ENCODE measurements around the gene GPR160.

The GPR160 gene

DNA sequence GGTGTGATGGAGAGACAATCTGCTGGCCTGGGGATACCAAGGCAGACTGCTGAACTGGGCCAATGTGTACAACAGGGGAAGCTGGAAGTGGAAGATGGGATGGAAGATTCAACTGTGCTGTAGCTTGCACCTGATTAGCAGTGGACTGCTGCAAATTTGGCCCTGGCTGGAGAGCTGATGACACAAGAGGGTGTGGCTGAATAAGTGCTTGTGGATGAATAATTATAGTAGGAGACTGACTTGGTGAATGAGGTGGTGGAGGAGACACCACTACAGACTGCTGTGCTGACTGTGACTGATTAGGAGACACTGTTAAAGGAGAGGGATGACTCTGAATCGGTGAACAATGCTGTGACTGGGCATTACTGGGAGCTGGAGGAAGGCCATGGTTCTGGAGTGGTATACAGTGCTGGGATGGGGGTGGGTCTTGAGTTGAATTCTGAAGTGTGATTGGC lies 91.2 kb downstream of the GPR160 start:
- TF ChIP-seq, protein P1, sequence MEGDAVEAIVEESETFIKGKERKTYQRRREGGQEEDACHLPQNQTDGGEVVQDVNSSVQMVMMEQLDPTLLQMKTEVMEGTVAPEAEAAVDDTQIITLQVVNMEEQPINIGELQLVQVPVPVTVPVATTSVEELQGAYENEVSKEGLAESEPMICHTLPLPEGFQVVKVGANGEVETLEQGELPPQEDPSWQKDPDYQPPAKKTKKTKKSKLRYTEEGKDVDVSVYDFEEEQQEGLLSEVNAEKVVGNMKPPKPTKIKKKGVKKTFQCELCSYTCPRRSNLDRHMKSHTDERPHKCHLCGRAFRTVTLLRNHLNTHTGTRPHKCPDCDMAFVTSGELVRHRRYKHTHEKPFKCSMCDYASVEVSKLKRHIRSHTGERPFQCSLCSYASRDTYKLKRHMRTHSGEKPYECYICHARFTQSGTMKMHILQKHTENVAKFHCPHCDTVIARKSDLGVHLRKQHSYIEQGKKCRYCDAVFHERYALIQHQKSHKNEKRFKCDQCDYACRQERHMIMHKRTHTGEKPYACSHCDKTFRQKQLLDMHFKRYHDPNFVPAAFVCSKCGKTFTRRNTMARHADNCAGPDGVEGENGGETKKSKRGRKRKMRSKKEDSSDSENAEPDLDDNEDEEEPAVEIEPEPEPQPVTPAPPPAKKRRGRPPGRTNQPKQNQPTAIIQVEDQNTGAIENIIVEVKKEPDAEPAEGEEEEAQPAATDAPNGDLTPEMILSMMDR (IDR thresholded peaks at IDR 0.05), result no peak

DNA sequence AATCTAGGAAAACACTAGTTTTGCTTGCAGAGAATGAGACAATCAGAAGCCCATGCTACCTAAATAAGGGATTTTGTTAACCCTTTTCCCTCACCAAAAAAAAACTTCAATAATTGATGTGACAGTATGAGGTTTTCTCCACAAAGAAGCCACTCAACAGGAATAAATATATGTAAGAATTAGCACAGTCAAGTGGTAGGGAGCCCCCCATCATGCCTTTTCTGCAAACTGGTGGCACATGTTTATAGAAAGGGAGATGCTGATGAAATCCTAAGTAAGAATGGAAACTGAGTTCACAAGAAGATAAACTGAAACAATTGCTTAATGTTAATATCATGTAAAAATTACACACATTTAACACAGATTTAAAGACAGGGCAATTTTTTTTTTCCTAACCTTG lies 92.7 kb downstream of the GPR160 start:
- TF ChIP-seq, protein P1 (IDR thresholded peaks at IDR 0.05), result no peak

DNA sequence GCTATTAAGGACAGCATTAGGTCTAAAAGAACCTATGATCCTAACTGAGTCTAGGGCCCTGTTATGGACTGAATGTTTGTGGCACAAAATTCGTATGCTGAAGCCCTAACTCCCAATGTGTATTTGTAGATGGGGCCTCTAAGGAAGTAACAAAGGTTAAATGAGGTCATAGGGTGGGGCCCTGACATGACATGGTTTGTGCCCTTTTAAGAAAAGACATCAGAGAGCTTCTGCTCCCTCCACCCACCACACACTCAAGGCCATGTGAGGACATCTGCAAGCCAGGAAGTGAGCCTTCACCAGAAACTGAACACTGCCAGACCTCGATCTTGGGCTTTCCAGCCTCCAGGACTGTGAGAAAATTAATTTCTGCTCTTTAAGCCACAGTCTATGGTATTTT lies 94.5 kb downstream of the GPR160 start:
- TF ChIP-seq, protein P1 (IDR thresholded peaks at IDR 0.05), result no peak
